HG03571 (cell line): ENCODE measurements around the gene SPRY2.

Experiments
- ATAC-seq: cut with Tn5 transposase; IDR thresholded peaks from one replicate; pipeline ENCODE4 v1.9.1; 2021; ENCODE audit not compliant: unreplicated experiment

Gene SPRY2

GRCh38 chr13:80341101-80341755 lies at the start of gene SPRY2:
Gene SPRY2 (minus strand): TSS chr13:80341126. CDS start chr13:80337705, 3,421 bp downstream.
- peak; percentile 62 for ATAC-seq

GRCh38 chr13:80390338-80390737 lies 49.4 kb upstream of the SPRY2 start:
- no peak for ATAC-seq

GRCh38 chr13:80389073-80390038 lies 48.4 kb upstream of the SPRY2 start:
- ATAC-seq: no peak

GRCh38 chr13:80388506-80388905 lies 47.6 kb upstream of the SPRY2 start:
- no peak for ATAC-seq

GRCh38 chr13:80386592-80386991 lies 45.7 kb upstream of the SPRY2 start:
- ATAC-seq: no peak

GRCh38 chr13:80386002-80386401 lies 45.1 kb upstream of the SPRY2 start:
- ATAC-seq: no peak

- no peak for ATAC-seq
Measured at GRCh38 chr13:80382576-80382975, 41.6 kb upstream of the SPRY2 start.

- no peak for ATAC-seq
Measured at GRCh38 chr13:80379245-80379644, 38.3 kb upstream of the SPRY2 start.

- no peak for ATAC-seq
Measured at GRCh38 chr13:80376554-80376953, 35.6 kb upstream of the SPRY2 start.

- no peak for ATAC-seq
Measured at GRCh38 chr13:80374901-80375300, 34.0 kb upstream of the SPRY2 start.

- ATAC-seq: no peak
Measured at GRCh38 chr13:80374444-80374843, 33.5 kb upstream of the SPRY2 start.

- no peak for ATAC-seq
Measured at GRCh38 chr13:80371840-80372509, 31.0 kb upstream of the SPRY2 start.

- no peak for ATAC-seq
Measured at GRCh38 chr13:80367473-80367872, 26.5 kb upstream of the SPRY2 start.

- no peak for ATAC-seq
Measured at GRCh38 chr13:80363890-80364503, 23.1 kb upstream of the SPRY2 start.

GRCh38 chr13:80362481-80362880 lies 21.6 kb upstream of the SPRY2 start:
- no peak for ATAC-seq

GRCh38 chr13:80361883-80362327 lies 21.0 kb upstream of the SPRY2 start:
- peak; percentile 92 for ATAC-seq

- no peak for ATAC-seq
Measured at GRCh38 chr13:80361298-80361697, 20.4 kb upstream of the SPRY2 start.

- ATAC-seq: no peak
Measured at GRCh38 chr13:80360453-80360800, 19.5 kb upstream of the SPRY2 start.

- no peak for ATAC-seq
Measured at GRCh38 chr13:80359778-80360452, 19.0 kb upstream of the SPRY2 start.

GRCh38 chr13:80359414-80359777 lies 18.5 kb upstream of the SPRY2 start:
- ATAC-seq: no peak
